Upper lobe of left lung (tissue), 4 donors: ENCODE results near the gene NFATC3.

Source experiments
- POLR2AphosphoS5 ChIP-seq, 2 donors: sonication (generic); formaldehyde crosslinking; IDR thresholded peaks; one replicate each; pipeline ENCODE4 v1.5.1; 2017; ENCODE audit warnings: antibody characterized with exemption in 2 of 2
- TF ChIP-seq, protein P1 (sequence below), 6 experiments: fragments of 450-650 bp in 4 of 6; fragments of 200-600 bp in 2 of 6; sonication (generic) in 2 of 6; IDR thresholded peaks; one replicate each; pipeline ENCODE4 v1.5.1; 2016 to 2019; ENCODE audit warnings: antibody characterized with exemption in 6 of 6

DNA sequence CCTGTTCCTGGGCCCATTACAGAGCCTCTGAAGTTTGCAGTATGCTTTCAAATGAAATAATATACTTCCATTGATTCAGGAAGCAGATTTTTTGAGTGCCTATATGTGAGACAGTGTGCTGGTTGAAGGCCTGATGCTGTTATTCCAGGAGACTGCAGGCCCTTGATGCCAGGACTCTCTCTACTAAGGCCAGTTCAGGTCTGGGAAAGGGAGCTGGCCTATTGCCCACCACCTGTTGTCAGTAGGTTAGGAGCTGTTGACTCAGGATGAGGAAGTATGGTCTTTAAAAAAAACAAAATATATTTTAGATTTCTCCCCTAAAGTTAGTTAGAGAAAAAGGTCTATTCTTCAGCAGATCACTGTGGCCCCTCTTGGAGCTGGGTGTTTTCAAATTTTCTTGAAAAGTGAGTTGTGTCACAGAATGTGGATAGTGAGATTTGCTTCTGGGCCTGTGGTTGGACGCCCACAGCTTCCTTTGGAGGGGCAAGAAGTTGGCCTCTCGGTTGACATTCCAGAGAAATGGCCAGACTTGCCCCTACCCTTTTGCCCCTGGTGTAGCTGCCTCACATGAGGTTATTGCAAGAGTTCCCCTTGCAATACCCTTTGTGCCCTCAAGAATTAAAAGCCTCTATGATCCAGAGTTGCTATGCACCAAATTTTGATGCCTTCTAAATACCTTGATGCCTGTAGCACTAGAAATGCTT, 142.8 kb downstream of the NFATC3 start:
- TF ChIP-seq, protein P1, sequence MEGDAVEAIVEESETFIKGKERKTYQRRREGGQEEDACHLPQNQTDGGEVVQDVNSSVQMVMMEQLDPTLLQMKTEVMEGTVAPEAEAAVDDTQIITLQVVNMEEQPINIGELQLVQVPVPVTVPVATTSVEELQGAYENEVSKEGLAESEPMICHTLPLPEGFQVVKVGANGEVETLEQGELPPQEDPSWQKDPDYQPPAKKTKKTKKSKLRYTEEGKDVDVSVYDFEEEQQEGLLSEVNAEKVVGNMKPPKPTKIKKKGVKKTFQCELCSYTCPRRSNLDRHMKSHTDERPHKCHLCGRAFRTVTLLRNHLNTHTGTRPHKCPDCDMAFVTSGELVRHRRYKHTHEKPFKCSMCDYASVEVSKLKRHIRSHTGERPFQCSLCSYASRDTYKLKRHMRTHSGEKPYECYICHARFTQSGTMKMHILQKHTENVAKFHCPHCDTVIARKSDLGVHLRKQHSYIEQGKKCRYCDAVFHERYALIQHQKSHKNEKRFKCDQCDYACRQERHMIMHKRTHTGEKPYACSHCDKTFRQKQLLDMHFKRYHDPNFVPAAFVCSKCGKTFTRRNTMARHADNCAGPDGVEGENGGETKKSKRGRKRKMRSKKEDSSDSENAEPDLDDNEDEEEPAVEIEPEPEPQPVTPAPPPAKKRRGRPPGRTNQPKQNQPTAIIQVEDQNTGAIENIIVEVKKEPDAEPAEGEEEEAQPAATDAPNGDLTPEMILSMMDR (IDR thresholded peaks at IDR 0.05): peak in 1 of 6 experiments; percentile 21
- TF ChIP-seq POLR2AphosphoS5 (IDR thresholded peaks at IDR 0.05): no peak
